HG03159 (cell line): ENCODE measurements around the gene PI4K2A.
A peak's percentile ranks its signal among the peaks of the same experiment; 100 is the strongest.
"Not testable (repeated sequence)": the region's sequence is repeated elsewhere in the genome, so short reads cannot be mapped to it uniquely, and the experiment has no call there.

ENCODE experiments used
- ATAC-seq: cut with Tn5 transposase; IDR thresholded peaks from one replicate; pipeline ENCODE4 v1.9.1; 2021; ENCODE audit warnings: mild to moderate bottlenecking, moderate library complexity; ENCODE audit not compliant: unreplicated experiment

PI4K2A gene

DNA sequence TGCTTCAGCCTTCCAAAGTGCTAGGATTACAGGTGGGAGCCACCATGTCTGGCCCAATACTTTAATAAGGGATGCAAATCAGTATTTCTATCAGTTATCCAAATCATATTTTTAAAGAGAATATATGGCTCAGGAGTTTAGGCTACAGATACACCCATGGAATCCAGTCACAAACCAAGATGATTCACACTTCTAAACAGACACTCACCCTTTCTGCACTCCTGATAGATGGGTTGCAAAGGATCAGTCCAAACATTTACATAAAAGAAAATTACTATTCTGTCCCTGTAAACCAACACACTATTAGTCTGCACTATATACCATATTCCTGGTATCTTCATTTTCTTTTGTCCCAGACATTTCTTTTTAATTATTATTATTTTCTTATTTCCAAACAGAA is 9.4 kb upstream of the PI4K2A start:
- ATAC-seq = no peak

GRCh38 chr10:97632949-97633884 is 7.3 kb upstream of the PI4K2A start, which contains the start of gene MORN4:
MORN4 (minus strand) TSS chr10:97633500; CDS start chr10:97619653, 13,847 bp downstream.
- ATAC-seq = peak; percentile 99

GRCh38 chr10:97633921-97634320 is 6.5 kb upstream of the PI4K2A start:
- ATAC-seq = no peak

GRCh38 chr10:97635577-97635976 is 4.9 kb upstream of the PI4K2A start:
- ATAC-seq = no peak

- not testable (repeated sequence) for ATAC-seq
These were observed 1.4 kb upstream of the PI4K2A start for GRCh38 chr10:97639090-97639489.

- ATAC-seq = peak; percentile 14
These were observed 669 bp downstream of the PI4K2A start for GRCh38 chr10:97640868-97641811.

DNA sequence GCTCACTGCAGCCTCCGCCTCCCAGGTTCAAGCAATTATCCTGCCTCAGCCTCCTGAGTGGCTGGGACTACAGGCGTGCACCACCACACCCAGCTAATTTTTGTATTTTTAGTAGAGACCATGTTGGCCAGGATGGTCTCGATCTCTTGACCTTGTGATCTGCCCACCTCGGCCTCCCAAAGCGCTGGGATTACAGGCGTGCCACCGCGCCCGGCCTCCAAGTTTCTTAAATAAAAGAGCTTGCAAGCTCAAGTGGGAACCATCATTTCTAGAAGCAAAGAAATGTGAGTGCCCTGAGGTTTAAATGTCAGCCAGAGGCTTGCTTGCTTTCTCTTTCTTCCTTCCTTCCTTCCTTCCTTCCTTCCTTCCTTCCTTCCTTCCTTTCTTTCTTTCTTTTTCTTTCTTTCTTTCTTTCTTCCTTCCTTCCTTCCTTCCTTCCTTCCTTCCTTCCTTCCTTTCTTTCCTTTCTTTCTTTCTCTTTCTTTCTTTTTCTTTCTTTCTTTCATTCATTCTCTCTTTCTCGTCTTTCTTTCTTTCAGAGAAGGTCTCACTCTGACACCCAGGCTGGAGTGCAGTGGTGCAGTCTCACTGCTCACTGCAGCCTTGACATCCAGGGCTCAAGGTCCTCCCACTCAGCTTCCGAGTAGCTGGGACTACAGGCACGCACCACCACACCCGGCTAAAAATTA is 2.1 kb downstream of the PI4K2A start:
- ATAC-seq = not testable (repeated sequence)

DNA sequence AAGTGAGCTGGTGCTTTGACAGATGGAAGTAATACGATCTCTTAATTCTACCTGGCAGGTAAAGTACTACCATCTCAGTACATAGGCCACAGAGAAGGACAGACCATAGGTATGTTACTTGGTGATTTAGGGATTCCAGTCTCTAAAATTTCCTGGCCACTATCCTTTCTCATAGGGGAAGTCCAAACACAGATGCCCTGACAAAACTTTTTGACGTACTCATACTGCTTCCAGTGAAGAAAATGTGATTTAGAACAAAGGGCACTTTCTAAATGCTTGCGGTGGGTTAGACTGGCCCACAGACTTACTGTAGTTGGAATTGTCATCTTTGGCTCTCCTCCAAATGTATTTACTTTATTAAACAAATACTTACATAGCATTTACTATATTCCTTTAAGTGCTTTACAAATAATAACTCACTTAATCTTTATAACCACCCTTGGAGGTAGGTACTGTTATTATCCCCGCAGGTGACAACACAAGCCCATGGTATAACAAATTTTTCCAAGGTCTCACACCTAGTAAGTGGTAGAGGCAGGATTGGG is 3.0 kb downstream of the PI4K2A start:
- no peak for ATAC-seq

- no peak for ATAC-seq
These were observed 4.5 kb downstream of the PI4K2A start for GRCh38 chr10:97644936-97645335.

DNA sequence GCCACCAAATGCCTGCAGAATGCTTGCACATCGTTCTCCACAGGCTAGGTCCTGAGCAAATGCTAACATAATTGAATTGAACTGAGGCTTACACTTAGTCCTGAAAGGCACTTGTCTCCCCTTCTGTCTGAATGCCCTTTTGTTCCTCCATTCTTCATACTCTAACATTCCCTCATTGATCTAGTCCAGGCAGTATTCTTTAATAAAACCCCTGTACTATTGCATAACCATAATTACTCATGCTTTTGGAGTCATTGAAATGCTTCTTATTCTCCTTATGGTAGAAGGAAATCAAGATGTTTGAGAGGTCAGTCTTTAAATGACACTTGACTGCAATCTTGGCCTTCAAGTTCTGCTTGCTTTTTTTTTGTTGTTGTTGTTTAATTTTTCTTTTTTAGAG is 7.1 kb downstream of the PI4K2A start:
- no peak for ATAC-seq

- peak; percentile 79 for ATAC-seq
These were observed 8.3 kb downstream of the PI4K2A start for GRCh38 chr10:97648562-97649404.

- ATAC-seq = not testable (repeated sequence)
These were observed 8.9 kb downstream of the PI4K2A start for GRCh38 chr10:97649405-97649750.

GRCh38 chr10:97650726-97651125 is 10.3 kb downstream of the PI4K2A start:
- ATAC-seq = no peak

DNA sequence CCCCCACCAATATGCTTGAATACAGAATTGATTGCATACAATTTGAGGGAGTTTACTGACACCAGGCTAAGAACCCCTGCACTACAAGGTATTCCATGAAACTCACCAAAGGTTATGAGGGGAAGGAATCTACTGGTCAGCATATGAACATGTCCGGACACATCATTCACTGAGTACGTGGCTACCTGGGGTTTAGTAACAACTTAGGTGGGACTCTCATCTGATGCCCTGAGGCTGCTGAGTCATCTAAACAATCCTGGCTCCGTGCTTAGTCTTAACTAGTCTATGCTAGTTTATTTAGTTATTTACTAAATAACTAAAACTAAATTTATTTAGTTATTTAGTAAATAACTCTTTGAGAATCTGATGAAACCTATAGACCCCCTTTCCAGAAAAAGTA is 11.3 kb downstream of the PI4K2A start:
- no peak for ATAC-seq

- ATAC-seq = no peak
These were observed 16.3 kb downstream of the PI4K2A start for GRCh38 chr10:97656777-97657176.

DNA sequence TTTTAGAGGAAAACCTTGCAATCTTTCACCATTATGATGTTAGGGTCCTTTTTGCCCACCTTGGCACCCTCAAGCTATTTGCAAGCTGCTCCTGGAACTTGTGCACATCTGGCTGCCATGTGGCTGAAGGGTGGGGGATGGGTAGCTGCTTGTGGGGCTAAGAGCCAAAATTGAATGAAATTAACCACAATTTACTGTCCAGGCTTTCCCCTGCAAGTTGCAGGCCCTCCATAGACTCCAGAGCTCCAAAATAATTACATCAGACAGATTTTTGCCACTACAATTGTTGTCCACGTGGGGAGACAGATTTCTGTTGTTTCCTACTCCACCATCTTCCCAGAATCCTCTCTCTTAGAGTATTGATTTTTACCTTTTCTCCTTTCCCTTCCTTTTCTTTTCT is 19.1 kb downstream of the PI4K2A start:
- ATAC-seq = no peak

DNA sequence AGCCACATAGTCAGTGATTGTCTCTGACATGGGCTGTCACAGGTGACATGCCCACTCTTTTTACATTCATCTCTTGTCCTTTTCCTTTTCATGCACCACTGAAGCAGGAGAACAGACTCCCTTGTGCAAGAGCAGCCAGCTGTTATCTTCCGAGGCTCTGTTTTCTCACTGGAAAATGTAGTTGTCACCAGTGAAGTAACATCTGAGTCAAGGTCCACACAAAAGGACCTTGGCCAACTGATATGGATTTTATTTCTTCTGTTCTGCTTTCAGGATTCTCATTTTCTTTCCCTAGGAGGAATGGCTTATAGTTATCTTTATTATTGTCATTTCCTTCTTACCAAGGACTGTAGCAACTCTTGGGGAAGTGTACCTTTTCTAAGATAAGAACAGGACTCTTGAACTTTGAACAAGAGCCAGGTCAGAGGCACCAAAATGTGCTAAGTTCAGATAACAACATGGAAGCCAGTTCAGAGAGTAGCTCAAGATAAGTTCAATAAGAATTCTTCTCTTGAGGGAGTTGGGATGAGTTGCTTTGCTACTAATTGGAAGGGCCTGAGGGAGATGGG is 23.9 kb downstream of the PI4K2A start:
- no peak for ATAC-seq

GRCh38 chr10:97666992-97667391 is 26.5 kb downstream of the PI4K2A start:
- no peak for ATAC-seq

- no peak for ATAC-seq
These were observed 27.0 kb downstream of the PI4K2A start for GRCh38 chr10:97667463-97667862.
